ENCODE data around the gene GAREM1.
"Not testable (repeated sequence)": the region's sequence is repeated elsewhere in the genome, so short reads cannot be mapped to it uniquely, and the experiment has no call there.

Gene GAREM1

GRCh38 chr18:32326450-32327308 lies 144.0 kb downstream of the GAREM1 start:
- no peak for DNase-seq (ENCODE audit: low spot score)

- DNase-seq (ENCODE audit: low spot score), result no peak
Observed at GRCh38 chr18:32324181-32324580, 146.5 kb downstream of the GAREM1 start.

- no peak for DNase-seq (ENCODE audit: low spot score)
Observed at GRCh38 chr18:32321826-32322225, 148.9 kb downstream of the GAREM1 start.

GRCh38 chr18:32319084-32319483 lies 151.6 kb downstream of the GAREM1 start:
- no peak for DNase-seq (ENCODE audit: low spot score)

GRCh38 chr18:32318581-32318980 lies 152.1 kb downstream of the GAREM1 start:
- no peak for DNase-seq (ENCODE audit: low spot score)

GRCh38 chr18:32317651-32318050 lies 153.0 kb downstream of the GAREM1 start:
- DNase-seq (ENCODE audit: low spot score), result no peak

- no peak for DNase-seq (ENCODE audit: low spot score)
Observed at GRCh38 chr18:32315881-32316280, 154.8 kb downstream of the GAREM1 start.

GRCh38 chr18:32310774-32311173 lies 159.9 kb downstream of the GAREM1 start:
- DNase-seq (ENCODE audit: low spot score), result no peak

GRCh38 chr18:32310101-32310500 lies 160.6 kb downstream of the GAREM1 start:
- DNase-seq (ENCODE audit: low spot score), result no peak

GRCh38 chr18:32308493-32309120 lies 162.1 kb downstream of the GAREM1 start:
- no peak for DNase-seq (ENCODE audit: low spot score)

GRCh38 chr18:32303400-32303799 lies 167.3 kb downstream of the GAREM1 start:
- no peak for DNase-seq (ENCODE audit: low spot score)

- DNase-seq (ENCODE audit: low spot score), result no peak
Observed at GRCh38 chr18:32302806-32303205, 167.9 kb downstream of the GAREM1 start.

- no peak for DNase-seq (ENCODE audit: low spot score)
Observed at GRCh38 chr18:32301976-32302743, 168.5 kb downstream of the GAREM1 start.

- DNase-seq (ENCODE audit: low spot score), result no peak
Observed at GRCh38 chr18:32301361-32301760, 169.3 kb downstream of the GAREM1 start.

GRCh38 chr18:32300914-32301313 lies 169.8 kb downstream of the GAREM1 start:
- DNase-seq (ENCODE audit: low spot score), result no peak

GRCh38 chr18:32299484-32299883 lies 171.2 kb downstream of the GAREM1 start:
- no peak for DNase-seq (ENCODE audit: low spot score)

GRCh38 chr18:32298171-32298667 lies 172.5 kb downstream of the GAREM1 start:
- DNase-seq (ENCODE audit: low spot score), result no peak

GRCh38 chr18:32297579-32298170 lies 173.0 kb downstream of the GAREM1 start:
- DNase-seq (ENCODE audit: low spot score), result no peak

GRCh38 chr18:32296851-32297250 lies 173.8 kb downstream of the GAREM1 start:
- DNase-seq (ENCODE audit: low spot score), result no peak

GRCh38 chr18:32295604-32296003 lies 175.1 kb downstream of the GAREM1 start:
- no peak for DNase-seq (ENCODE audit: low spot score)

GRCh38 chr18:32293107-32293506 lies 177.6 kb downstream of the GAREM1 start:
- DNase-seq (ENCODE audit: low spot score), result no peak

- not testable (repeated sequence) for DNase-seq (ENCODE audit: low spot score)
Observed at GRCh38 chr18:32291623-32292022, 179.1 kb downstream of the GAREM1 start.
